HepG2 (cell line): Measurements from ENCODE around the gene TTC28. TPM values are rescaled to one million over a fixed set of nuclear protein-coding genes. Genes with fewer than 3 reads are reported as not detected.

Experiments used
- KDM3A ChIP-seq: IDR thresholded peaks from 2 replicates; pipeline ENCODE4 v1.6.1; 2018; ENCODE audit warnings: low read depth, missing compliant biosample characterization
- NCOA1 ChIP-seq: sonication (generic); formaldehyde crosslinking; IDR thresholded peaks from 2 replicates; pipeline ENCODE4 v1.9.0; 2021; ENCODE audit warnings: missing genetic modification reagents
- SIX4 ChIP-seq: sonication (generic); formaldehyde crosslinking; IDR thresholded peaks from 2 replicates; pipeline ENCODE4 v1.4.0; 2020; ENCODE audit warnings: missing genetic modification reagents
- ZBTB38 ChIP-seq: sonication (generic); formaldehyde crosslinking; IDR thresholded peaks from 2 replicates; pipeline ENCODE4 v1.5.1; 2020; ENCODE audit warnings: mild to moderate bottlenecking, missing genetic modification reagents
- polyA plus RNA-seq, 8 experiments: library from polyadenylated mRNA; depleted of rRNA in 3 of 8; stranded (reverse) in 7 of 8; unstranded in 1 of 8; fragments of >200 nt; fragmentation: Illumina TruSeq in 4 of 8; extraction: Trizol in 4 of 8; gene quantifications; 2 replicates each; pipeline versions ENCODE4 v1.2.1 to v1.2.3, GENCODE V29; 2011 to 2016; ENCODE audit warnings: low read depth in 4 of 8, missing spikeins in 1 of 8, mixed read lengths in 1 of 8; ENCODE audit not compliant: insufficient read depth in 1 of 8
- total RNA-seq, 5 experiments: library from RNA; depleted of rRNA; stranded (reverse); fragments of >200 nt; fragmentation: Illumina TruSeq; extraction: Trizol; gene quantifications; 2 replicates each; pipeline ENCODE4 v1.2.3, GENCODE V29; 2016; ENCODE audit warnings: low read depth in 1 of 5
- TF ChIP-seq, protein P1 (sequence below): sonication (generic); formaldehyde crosslinking; IDR thresholded peaks from 2 replicates; pipeline ENCODE4 v1.4.0; 2020; ENCODE audit warnings: mild to moderate bottlenecking, low read depth, missing genetic modification reagents
- TF ChIP-seq, protein P2 (sequence below): IDR thresholded peaks from 2 replicates; pipeline ENCODE4 v1.6.1; 2016; ENCODE audit warnings: mild to moderate bottlenecking
- TF ChIP-seq, protein P3 (sequence below): sonication (generic); formaldehyde crosslinking; IDR thresholded peaks from 2 replicates; pipeline ENCODE4 v1.8.1; 2023; ENCODE audit warnings: mild to moderate bottlenecking, missing genetic modification reagents
- TF ChIP-seq, protein P4 (sequence below): sonication (generic); formaldehyde crosslinking; IDR thresholded peaks from 2 replicates; pipeline ENCODE4 v1.4.0; 2020; ENCODE audit warnings: missing genetic modification reagents; ENCODE audit errors: not compliant biosample characterization
- TF ChIP-seq, protein P5 (sequence below): sonication (generic); formaldehyde crosslinking; IDR thresholded peaks from 2 replicates; pipeline ENCODE4 v1.4.0; 2020; ENCODE audit warnings: missing genetic modification reagents

Gene TTC28
- total and polyA plus RNA-seq, 2 of the 13 experiments (the other 11 are each of a cell fraction or from before 2014, with no cell fraction given), result 4.2 to 13.1 TPM

DNA sequence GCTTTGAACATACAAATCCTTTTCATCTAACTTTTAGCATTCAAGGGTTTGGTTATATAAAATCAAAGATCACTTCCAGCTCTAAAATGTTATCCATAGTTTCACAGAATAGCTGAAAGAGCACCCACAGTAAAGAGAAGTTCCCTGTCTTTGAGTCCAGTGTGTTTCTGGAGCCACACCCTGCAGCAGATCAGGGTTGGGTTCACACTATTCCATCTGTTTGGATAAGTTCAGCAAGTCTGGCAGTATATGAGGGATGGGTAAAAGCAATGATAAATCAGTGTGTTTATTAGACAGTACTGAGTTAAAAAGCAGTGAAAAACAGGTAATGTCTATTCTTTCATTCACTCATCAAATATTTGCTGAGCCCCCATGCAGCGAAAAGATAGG is 624.8 kb downstream of the TTC28 start (continued):
- TF ChIP-seq NCOA1 (CRISPR knock-in tag) (no peak), SIX4 (no peak), ZBTB38 (no peak), KDM3A (CRISPR knock-in tag) (no peak)
- TF ChIP-seq, protein P1, sequence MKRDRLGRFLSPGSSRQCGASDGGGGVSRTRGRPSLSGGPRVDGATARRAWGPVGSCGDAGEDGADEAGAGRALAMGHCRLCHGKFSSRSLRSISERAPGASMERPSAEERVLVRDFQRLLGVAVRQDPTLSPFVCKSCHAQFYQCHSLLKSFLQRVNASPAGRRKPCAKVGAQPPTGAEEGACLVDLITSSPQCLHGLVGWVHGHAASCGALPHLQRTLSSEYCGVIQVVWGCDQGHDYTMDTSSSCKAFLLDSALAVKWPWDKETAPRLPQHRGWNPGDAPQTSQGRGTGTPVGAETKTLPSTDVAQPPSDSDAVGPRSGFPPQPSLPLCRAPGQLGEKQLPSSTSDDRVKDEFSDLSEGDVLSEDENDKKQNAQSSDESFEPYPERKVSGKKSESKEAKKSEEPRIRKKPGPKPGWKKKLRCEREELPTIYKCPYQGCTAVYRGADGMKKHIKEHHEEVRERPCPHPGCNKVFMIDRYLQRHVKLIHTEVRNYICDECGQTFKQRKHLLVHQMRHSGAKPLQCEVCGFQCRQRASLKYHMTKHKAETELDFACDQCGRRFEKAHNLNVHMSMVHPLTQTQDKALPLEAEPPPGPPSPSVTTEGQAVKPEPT (CRISPR knock-in tag), result no peak
- TF ChIP-seq, protein P2, sequence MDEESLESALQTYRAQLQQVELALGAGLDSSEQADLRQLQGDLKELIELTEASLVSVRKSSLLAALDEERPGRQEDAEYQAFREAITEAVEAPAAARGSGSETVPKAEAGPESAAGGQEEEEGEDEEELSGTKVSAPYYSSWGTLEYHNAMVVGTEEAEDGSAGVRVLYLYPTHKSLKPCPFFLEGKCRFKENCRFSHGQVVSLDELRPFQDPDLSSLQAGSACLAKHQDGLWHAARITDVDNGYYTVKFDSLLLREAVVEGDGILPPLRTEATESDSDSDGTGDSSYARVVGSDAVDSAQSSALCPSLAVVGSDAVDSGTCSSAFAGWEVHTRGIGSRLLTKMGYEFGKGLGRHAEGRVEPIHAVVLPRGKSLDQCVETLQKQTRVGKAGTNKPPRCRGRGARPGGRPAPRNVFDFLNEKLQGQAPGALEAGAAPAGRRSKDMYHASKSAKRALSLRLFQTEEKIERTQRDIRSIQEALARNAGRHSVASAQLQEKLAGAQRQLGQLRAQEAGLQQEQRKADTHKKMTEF (CRISPR knock-in tag), result no peak
- TF ChIP-seq, protein P3, sequence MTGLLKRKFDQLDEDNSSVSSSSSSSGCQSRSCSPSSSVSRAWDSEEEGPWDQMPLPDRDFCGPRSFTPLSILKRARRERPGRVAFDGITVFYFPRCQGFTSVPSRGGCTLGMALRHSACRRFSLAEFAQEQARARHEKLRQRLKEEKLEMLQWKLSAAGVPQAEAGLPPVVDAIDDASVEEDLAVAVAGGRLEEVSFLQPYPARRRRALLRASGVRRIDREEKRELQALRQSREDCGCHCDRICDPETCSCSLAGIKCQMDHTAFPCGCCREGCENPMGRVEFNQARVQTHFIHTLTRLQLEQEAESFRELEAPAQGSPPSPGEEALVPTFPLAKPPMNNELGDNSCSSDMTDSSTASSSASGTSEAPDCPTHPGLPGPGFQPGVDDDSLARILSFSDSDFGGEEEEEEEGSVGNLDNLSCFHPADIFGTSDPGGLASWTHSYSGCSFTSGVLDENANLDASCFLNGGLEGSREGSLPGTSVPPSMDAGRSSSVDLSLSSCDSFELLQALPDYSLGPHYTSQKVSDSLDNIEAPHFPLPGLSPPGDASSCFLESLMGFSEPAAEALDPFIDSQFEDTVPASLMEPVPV (CRISPR knock-in tag), result no peak
- TF ChIP-seq, protein P4, sequence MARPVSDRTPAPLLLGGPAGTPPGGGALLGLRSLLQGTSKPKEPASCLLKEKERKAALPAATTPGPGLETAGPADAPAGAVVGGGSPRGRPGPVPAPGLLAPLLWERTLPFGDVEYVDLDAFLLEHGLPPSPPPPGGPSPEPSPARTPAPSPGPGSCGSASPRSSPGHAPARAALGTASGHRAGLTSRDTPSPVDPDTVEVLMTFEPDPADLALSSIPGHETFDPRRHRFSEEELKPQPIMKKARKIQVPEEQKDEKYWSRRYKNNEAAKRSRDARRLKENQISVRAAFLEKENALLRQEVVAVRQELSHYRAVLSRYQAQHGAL (CRISPR knock-in tag), result no peak
- TF ChIP-seq, protein P5, sequence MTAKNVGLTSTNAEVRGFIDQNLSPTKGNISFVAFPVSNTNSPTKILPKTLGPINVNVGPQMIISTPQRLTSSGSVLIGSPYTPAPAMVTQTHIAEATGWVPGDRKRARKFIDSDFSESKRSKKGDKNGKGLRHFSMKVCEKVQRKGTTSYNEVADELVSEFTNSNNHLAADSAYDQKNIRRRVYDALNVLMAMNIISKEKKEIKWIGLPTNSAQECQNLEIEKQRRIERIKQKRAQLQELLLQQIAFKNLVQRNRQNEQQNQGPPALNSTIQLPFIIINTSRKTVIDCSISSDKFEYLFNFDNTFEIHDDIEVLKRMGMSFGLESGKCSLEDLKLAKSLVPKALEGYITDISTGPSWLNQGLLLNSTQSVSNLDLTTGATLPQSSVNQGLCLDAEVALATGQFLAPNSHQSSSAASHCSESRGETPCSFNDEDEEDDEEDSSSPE, result no peak
